ENCODE data around the gene LYZL4. TPM values are rescaled to one million over a fixed set of nuclear protein-coding genes. Genes with fewer than 3 reads are reported as not detected.

The LYZL4 gene
- total and polyA plus RNA-seq, 10 of the 15 experiments (the other 5 are each of a cell fraction or from before 2014, with no cell fraction given): 0.10 to 0.11 (median 0.11) TPM; not detected in 7

GRCh38 chr3:42459151-42459550 lies 48.7 kb upstream of the LYZL4 start:
- no peak for ATAC-seq
- Histone ChIP-seq H3K27me3 (replicated peaks in 1 of 2; ENCODE audit: control insufficient read depth in 2 of 2, insufficient read depth in 2 of 2, low read length in 1 of 2) (no peaks in the 10 kb centered on the region), H4K20me1 (ENCODE audit: control insufficient read depth, insufficient read depth) (no peaks in the 10 kb centered on the region), H3K9me3 (replicated peaks; ENCODE audit: control insufficient read depth, insufficient read depth, low read length) (no peaks in the 10 kb centered on the region), H3K36me3 (ENCODE audit: control insufficient read depth in 2 of 2, insufficient read depth in 2 of 2, low read length in 1 of 2) (no peaks in the 10 kb centered on the region), H3K9ac (ENCODE audit: control insufficient read depth, insufficient read depth, low read length) (no peak overlapping the region), H3K79me2 (ENCODE audit: control insufficient read depth, insufficient read depth, low read length) (no peaks in the 10 kb centered on the region), H3K4me3 (no peak overlapping the region), H2AFZ (ENCODE audit: control insufficient read depth, low read depth, low read length) (no peak overlapping the region), H3K27ac (ENCODE audit: control insufficient read depth, insufficient read depth) (no peak overlapping the region), H3K4me1 (ENCODE audit: control insufficient read depth, insufficient read depth, low read length) (no peaks in the 10 kb centered on the region), H3K4me2 (ENCODE audit: control insufficient read depth, insufficient read depth) (no peak overlapping the region)
- POLR2A ChIA-PET: no interaction called here
- in situ Hi-C loops (cut with MboI) (no loop called here), intact Hi-C loops (cut with micrococcal nuclease; ENCODE audit: unreplicated experiment) (no loop called here)
- TF ChIP-seq CEBPB (IDR thresholded peaks at IDR 0.05; ENCODE audit: borderline replicate concordance in 1 of 2, low read depth in 2 of 2, low read length in 2 of 2): no peak
- TF ChIP-seq, protein P1, sequence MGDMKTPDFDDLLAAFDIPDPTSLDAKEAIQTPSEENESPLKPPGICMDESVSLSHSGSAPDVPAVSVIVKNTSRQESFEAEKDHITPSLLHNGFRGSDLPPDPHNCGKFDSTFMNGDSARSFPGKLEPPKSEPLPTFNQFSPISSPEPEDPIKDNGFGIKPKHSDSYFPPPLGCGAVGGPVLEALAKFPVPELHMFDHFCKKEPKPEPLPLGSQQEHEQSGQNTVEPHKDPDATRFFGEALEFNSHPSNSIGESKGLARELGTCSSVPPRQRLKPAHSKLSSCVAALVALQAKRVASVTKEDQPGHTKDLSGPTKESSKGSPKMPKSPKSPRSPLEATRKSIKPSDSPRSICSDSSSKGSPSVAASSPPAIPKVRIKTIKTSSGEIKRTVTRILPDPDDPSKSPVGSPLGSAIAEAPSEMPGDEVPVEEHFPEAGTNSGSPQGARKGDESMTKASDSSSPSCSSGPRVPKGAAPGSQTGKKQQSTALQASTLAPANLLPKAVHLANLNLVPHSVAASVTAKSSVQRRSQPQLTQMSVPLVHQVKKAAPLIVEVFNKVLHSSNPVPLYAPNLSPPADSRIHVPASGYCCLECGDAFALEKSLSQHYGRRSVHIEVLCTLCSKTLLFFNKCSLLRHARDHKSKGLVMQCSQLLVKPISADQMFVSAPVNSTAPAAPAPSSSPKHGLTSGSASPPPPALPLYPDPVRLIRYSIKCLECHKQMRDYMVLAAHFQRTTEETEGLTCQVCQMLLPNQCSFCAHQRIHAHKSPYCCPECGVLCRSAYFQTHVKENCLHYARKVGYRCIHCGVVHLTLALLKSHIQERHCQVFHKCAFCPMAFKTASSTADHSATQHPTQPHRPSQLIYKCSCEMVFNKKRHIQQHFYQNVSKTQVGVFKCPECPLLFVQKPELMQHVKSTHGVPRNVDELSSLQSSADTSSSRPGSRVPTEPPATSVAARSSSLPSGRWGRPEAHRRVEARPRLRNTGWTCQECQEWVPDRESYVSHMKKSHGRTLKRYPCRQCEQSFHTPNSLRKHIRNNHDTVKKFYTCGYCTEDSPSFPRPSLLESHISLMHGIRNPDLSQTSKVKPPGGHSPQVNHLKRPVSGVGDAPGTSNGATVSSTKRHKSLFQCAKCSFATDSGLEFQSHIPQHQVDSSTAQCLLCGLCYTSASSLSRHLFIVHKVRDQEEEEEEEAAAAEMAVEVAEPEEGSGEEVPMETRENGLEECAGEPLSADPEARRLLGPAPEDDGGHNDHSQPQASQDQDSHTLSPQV (IDR thresholded peaks at IDR 0.05): no peak
- TF ChIP-seq, protein P2, sequence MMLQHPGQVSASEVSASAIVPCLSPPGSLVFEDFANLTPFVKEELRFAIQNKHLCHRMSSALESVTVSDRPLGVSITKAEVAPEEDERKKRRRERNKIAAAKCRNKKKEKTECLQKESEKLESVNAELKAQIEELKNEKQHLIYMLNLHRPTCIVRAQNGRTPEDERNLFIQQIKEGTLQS (IDR thresholded peaks at IDR 0.05; ENCODE audit: borderline replicate concordance, extremely low read depth, low read depth, low read length): no peak
- TF ChIP-seq PKNOX1 (IDR thresholded peaks at IDR 0.05): no peak
- no peak for TF ChIP-seq CBFB (IDR thresholded peaks at IDR 0.05; ENCODE audit: low read depth)
- no peak for TF ChIP-seq ESRRA (IDR thresholded peaks at IDR 0.05; ENCODE audit: low read length)
- no peak for TF ChIP-seq EGR1 (IDR thresholded peaks at IDR 0.05; ENCODE audit: borderline replicate concordance in 1 of 2, low read depth in 2 of 2, low read length in 2 of 2)
- no peak for TF ChIP-seq BACH1 (IDR thresholded peaks at IDR 0.05; ENCODE audit: borderline replicate concordance)
- no peak for TF ChIP-seq CHD2 (IDR thresholded peaks at IDR 0.05; ENCODE audit: borderline replicate concordance, low read depth, low read length)
- no peak for TF ChIP-seq TCF3 (IDR thresholded peaks at IDR 0.05; ENCODE audit: borderline replicate concordance, insufficient read depth, low read depth, low read length)
- TF ChIP-seq RAD21 (IDR thresholded peaks at IDR 0.05; ENCODE audit: insufficient read depth, low read depth, low read length): no peak
- TF ChIP-seq BCL3 (IDR thresholded peaks at IDR 0.05; ENCODE audit: borderline replicate concordance, insufficient read depth, low read depth, low read length, poor library complexity, severe bottlenecking): no peak
- TF ChIP-seq E2F4 (IDR thresholded peaks at IDR 0.05; ENCODE audit: low read depth, low read length): no peak
- SMC1A ChIA-PET (ENCODE audit: uncharacterized antibody, unreplicated experiment): interaction anchor here (0.6 kb wide), 1 partner anchor 206 kb away, joined by 3 read pairs; no protein-coding TSS in a partner anchor
- no TSS peak for BruUV-seq (replicated peaks)
- FAIRE-seq: no peak
- RAD21 ChIA-PET (ENCODE audit: unreplicated experiment): no interaction called here
- no peak for DNase-seq (ENCODE audit: low read depth, low spot score)
- CTCF ChIA-PET: no interaction called here

All from GM12878 (cell line).